Activated T-cell treated with anti-CD3 and anti-CD28 coated beads, Interleukin-2, amount 50 U/mL, for 4 hours (primary cell): ENCODE measurements around the gene S100A6. TPM values are rescaled to one million over a fixed set of nuclear protein-coding genes. Genes with fewer than 3 reads are reported as not detected.
"Not testable (repeated sequence)": the region's sequence is repeated elsewhere in the genome, so short reads cannot be mapped to it uniquely, and the experiment has no call there.

Experiments used
- ATAC-seq, 2 donors: fragments of 200-7000 bp; cut with Tn5 transposase; one replicate each; pipeline ENCODE4 v1.10.0; 2021
- DNase-seq: peaks from one replicate; pipeline ENCODE4 v3.0.0-alpha.2; 2020
- H3K27me3 Mint-ChIP-seq: one replicate; pipeline ENCODE4 v1.8.0; 2021; ENCODE audit warnings: low read depth, mixed read lengths
- H3K36me3 Mint-ChIP-seq: one replicate; pipeline ENCODE4 v1.8.0; 2022; ENCODE audit warnings: mixed read lengths; ENCODE audit not compliant: insufficient read depth
- H3K4me1 Mint-ChIP-seq: one replicate; pipeline ENCODE4 v1.8.0; 2021; ENCODE audit warnings: low read depth, mixed read lengths
- H3K4me3 Mint-ChIP-seq: one replicate; pipeline ENCODE4 v1.8.0; 2021; ENCODE audit warnings: mild to moderate bottlenecking, moderate library complexity, mixed read lengths
- H3K9me3 Mint-ChIP-seq: one replicate; pipeline ENCODE4 v1.8.0; 2021; ENCODE audit warnings: mixed read lengths
- total RNA-seq, 3 donors: library from RNA; stranded (reverse); gene quantifications; one replicate each; pipeline ENCODE4 v1.2.1, GENCODE V29; 2021

The S100A6 gene
- total RNA-seq, 3 donors from 2014 or later: 133 to 188 (median 134) TPM

- H3K4me1 Mint-ChIP-seq: peaks cover 55% of the 10 kb centered on the region
- DNase-seq (no peak), ATAC-seq (no peak)
- peak overlapping the region; percentile 7 for H3K4me3 Mint-ChIP-seq
- H3K9me3 Mint-ChIP-seq: no peaks in the 10 kb centered on the region
- H3K27me3 Mint-ChIP-seq: no peaks in the 10 kb centered on the region
- H3K36me3 Mint-ChIP-seq: no peaks in the 10 kb centered on the region
Observed at GRCh38 chr1:153569465-153569864, 33.7 kb upstream of the S100A6 start.

GRCh38 chr1:153568367-153569099 is 32.7 kb upstream of the S100A6 start:
- H3K36me3 Mint-ChIP-seq: no peaks in the 10 kb centered on the region
- H3K27me3 Mint-ChIP-seq: no peaks in the 10 kb centered on the region
- peak; percentile 81 for DNase-seq
- no peak for ATAC-seq
- no peaks in the 10 kb centered on the region for H3K9me3 Mint-ChIP-seq
- peaks cover 55% of the 10 kb centered on the region for H3K4me1 Mint-ChIP-seq
- peak overlapping the region; percentile 72 for H3K4me3 Mint-ChIP-seq

- DNase-seq (no peak), ATAC-seq (peak; percentile 11 to 18)
- peak overlapping the region; percentile 40 for H3K4me3 Mint-ChIP-seq
- H3K4me1 Mint-ChIP-seq: peaks cover 49% of the 10 kb centered on the region
- H3K27me3 Mint-ChIP-seq: no peaks in the 10 kb centered on the region
- no peaks in the 10 kb centered on the region for H3K9me3 Mint-ChIP-seq
- no peaks in the 10 kb centered on the region for H3K36me3 Mint-ChIP-seq
Observed at GRCh38 chr1:153567621-153568366, 32.0 kb upstream of the S100A6 start.

GRCh38 chr1:153566414-153567371 is 30.9 kb upstream of the S100A6 start:
- peak; percentile 83 to 89 for ATAC-seq
- Mint-ChIP-seq H3K27me3 (no peaks in the 10 kb centered on the region), H3K9me3 (no peaks in the 10 kb centered on the region), H3K4me1 (peaks cover 40% of the 10 kb centered on the region), H3K4me3 (peak overlapping the region; percentile 57), H3K36me3 (no peaks in the 10 kb centered on the region)
- DNase-seq: peak; percentile 86

GRCh38 chr1:153565529-153566374 is 30.0 kb upstream of the S100A6 start, which contains the start of gene S100A2:
Gene S100A2 (minus strand): TSS chr1:153565844. CDS start chr1:153563877, 1,967 bp downstream.
- Mint-ChIP-seq H3K9me3 (no peaks in the 10 kb centered on the region), H3K36me3 (no peaks in the 10 kb centered on the region), H3K4me3 (peak within 1 kb of the TSS; percentile 72), H3K27me3 (no peaks in the 10 kb centered on the region), H3K4me1 (peaks cover 37% of the 10 kb centered on the region)
- ATAC-seq (peak; percentile 74 to 77), DNase-seq (peak; percentile 42)

- no peak for DNase-seq
- Mint-ChIP-seq H3K27me3 (no peaks in the 10 kb centered on the region), H3K4me3 (no peak overlapping the region), H3K4me1 (peaks cover 34% of the 10 kb centered on the region), H3K9me3 (no peaks in the 10 kb centered on the region), H3K36me3 (no peaks in the 10 kb centered on the region)
- no peak for ATAC-seq
Observed at GRCh38 chr1:153563991-153564390, 28.2 kb upstream of the S100A6 start.

GRCh38 chr1:153563483-153563901 is 27.7 kb upstream of the S100A6 start:
- ATAC-seq: no peak
- Mint-ChIP-seq H3K36me3 (no peaks in the 10 kb centered on the region), H3K4me3 (no peak overlapping the region), H3K4me1 (peaks cover 30% of the 10 kb centered on the region), H3K27me3 (no peaks in the 10 kb centered on the region), H3K9me3 (no peaks in the 10 kb centered on the region)
- DNase-seq: no peak

GRCh38 chr1:153562021-153562420 is 26.2 kb upstream of the S100A6 start:
- not testable (repeated sequence) for ATAC-seq, H3K27me3 Mint-ChIP-seq, H3K36me3 Mint-ChIP-seq, H3K9me3 Mint-ChIP-seq, DNase-seq, H3K4me3 Mint-ChIP-seq
- peaks cover 17% of the 10 kb centered on the region for H3K4me1 Mint-ChIP-seq

GRCh38 chr1:153561466-153561985 is 25.7 kb upstream of the S100A6 start:
- H3K9me3 Mint-ChIP-seq: no peaks in the 10 kb centered on the region
- no peak for DNase-seq
- peaks cover 12% of the 10 kb centered on the region for H3K4me1 Mint-ChIP-seq
- H3K27me3 Mint-ChIP-seq: no peaks in the 10 kb centered on the region
- ATAC-seq: no peak
- H3K36me3 Mint-ChIP-seq: no peaks in the 10 kb centered on the region
- H3K4me3 Mint-ChIP-seq: no peak overlapping the region

- H3K4me1 Mint-ChIP-seq: peaks cover 7% of the 10 kb centered on the region
- H3K36me3 Mint-ChIP-seq: no peaks in the 10 kb centered on the region
- H3K9me3 Mint-ChIP-seq: no peaks in the 10 kb centered on the region
- ATAC-seq (no peak), DNase-seq (no peak)
- no peak overlapping the region for H3K4me3 Mint-ChIP-seq
- no peaks in the 10 kb centered on the region for H3K27me3 Mint-ChIP-seq
Observed at GRCh38 chr1:153560771-153561465, 25.1 kb upstream of the S100A6 start.

GRCh38 chr1:153560241-153560640 is 24.4 kb upstream of the S100A6 start:
- Mint-ChIP-seq H3K36me3 (no peaks in the 10 kb centered on the region), H3K4me3 (no peak overlapping the region), H3K9me3 (no peaks in the 10 kb centered on the region), H3K27me3 (no peaks in the 10 kb centered on the region), H3K4me1 (peaks cover 1% of the 10 kb centered on the region)
- no peak for DNase-seq
- no peak for ATAC-seq

- Mint-ChIP-seq H3K27me3 (no peaks in the 10 kb centered on the region), H3K9me3 (no peaks in the 10 kb centered on the region), H3K4me1 (peaks cover 2% of the 10 kb centered on the region), H3K36me3 (no peaks in the 10 kb centered on the region), H3K4me3 (no peak overlapping the region)
- DNase-seq: no peak
- ATAC-seq: no peak
Observed at GRCh38 chr1:153557877-153558276, 22.1 kb upstream of the S100A6 start.

GRCh38 chr1:153556348-153556747 is 20.6 kb upstream of the S100A6 start:
- Mint-ChIP-seq H3K36me3 (no peaks in the 10 kb centered on the region), H3K27me3 (no peaks in the 10 kb centered on the region), H3K4me3 (no peak overlapping the region), H3K9me3 (no peaks in the 10 kb centered on the region), H3K4me1 (peaks cover 2% of the 10 kb centered on the region)
- ATAC-seq: no peak
- no peak for DNase-seq
